ENCODE data around the gene DMWD. TPM values are rescaled to one million over a fixed set of nuclear protein-coding genes. Genes with fewer than 3 reads are reported as not detected.

The DMWD gene
- total and polyA plus RNA-seq, 2 of the 13 experiments (the other 11 are each of a cell fraction or from before 2014, with no cell fraction given), result 10.3 to 14.9 TPM

GRCh38 chr19:45767410-45767880 is 25.2 kb downstream of the DMWD start (continued):
- TF ChIP-seq NFYC (CRISPR knock-in tag; IDR thresholded peaks at IDR 0.05) (peak; percentile 16; the same call in 1 of the 2 replicates), RARG (CRISPR knock-in tag; IDR thresholded peaks at IDR 0.05; ENCODE audit: low read depth) (no peak), ZNF30 (CRISPR knock-in tag; IDR thresholded peaks at IDR 0.05) (no peak), ZFAT (CRISPR knock-in tag; conservative IDR thresholded peaks at IDR 0.05) (no peak), ZNF747 (CRISPR knock-in tag; IDR thresholded peaks at IDR 0.05; ENCODE audit: borderline replicate concordance) (peak; percentile 57; the same call in 1 of the 2 replicates), ZNF441 (CRISPR knock-in tag; IDR thresholded peaks at IDR 0.05; ENCODE audit: borderline replicate concordance) (no peak), NR0B2 (CRISPR knock-in tag; IDR thresholded peaks at IDR 0.05) (no peak), HES4 (CRISPR knock-in tag; IDR thresholded peaks at IDR 0.05; ENCODE audit: borderline replicate concordance) (no peak), ZFP36L1 (CRISPR knock-in tag; IDR thresholded peaks at IDR 0.05) (0 out of 2 replicates have a peak, but pooled peaks have one; percentile 44), KLF16 (CRISPR knock-in tag; IDR thresholded peaks at IDR 0.05) (0 out of 4 replicates have a peak, but pooled peaks of 1 of the 2 experiments have one; percentile 22), MZF1 (CRISPR knock-in tag; IDR thresholded peaks at IDR 0.05; ENCODE audit: borderline replicate concordance) (no peak), ZNF205 (CRISPR knock-in tag; IDR thresholded peaks at IDR 0.05) (no peak), RFX5 (IDR thresholded peaks at IDR 0.05; ENCODE audit: low read depth, low read length) (no peak), ZNF121 (CRISPR knock-in tag; IDR thresholded peaks at IDR 0.05) (no peak), IRX3 (CRISPR knock-in tag; IDR thresholded peaks at IDR 0.05; ENCODE audit: borderline replicate concordance, low read depth) (no peak), ZNF143 (CRISPR knock-in tag; IDR thresholded peaks at IDR 0.05) (no peak), HOXA3 (CRISPR knock-in tag; IDR thresholded peaks at IDR 0.05) (peak; percentile 39; the same call in 1 of the 2 replicates), KDM6A (CRISPR knock-in tag; IDR thresholded peaks at IDR 0.05; ENCODE audit: low read depth) (no peak), TRIM24 (CRISPR knock-in tag; IDR thresholded peaks at IDR 0.05) (no peak), GATAD2A (CRISPR knock-in tag; IDR thresholded peaks at IDR 0.05) (peak; percentile 42)
- TF ChIP-seq, protein P1, sequence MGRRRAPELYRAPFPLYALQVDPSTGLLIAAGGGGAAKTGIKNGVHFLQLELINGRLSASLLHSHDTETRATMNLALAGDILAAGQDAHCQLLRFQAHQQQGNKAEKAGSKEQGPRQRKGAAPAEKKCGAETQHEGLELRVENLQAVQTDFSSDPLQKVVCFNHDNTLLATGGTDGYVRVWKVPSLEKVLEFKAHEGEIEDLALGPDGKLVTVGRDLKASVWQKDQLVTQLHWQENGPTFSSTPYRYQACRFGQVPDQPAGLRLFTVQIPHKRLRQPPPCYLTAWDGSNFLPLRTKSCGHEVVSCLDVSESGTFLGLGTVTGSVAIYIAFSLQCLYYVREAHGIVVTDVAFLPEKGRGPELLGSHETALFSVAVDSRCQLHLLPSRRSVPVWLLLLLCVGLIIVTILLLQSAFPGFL (CRISPR knock-in tag; IDR thresholded peaks at IDR 0.05), result no peak
- TF ChIP-seq, protein P2, sequence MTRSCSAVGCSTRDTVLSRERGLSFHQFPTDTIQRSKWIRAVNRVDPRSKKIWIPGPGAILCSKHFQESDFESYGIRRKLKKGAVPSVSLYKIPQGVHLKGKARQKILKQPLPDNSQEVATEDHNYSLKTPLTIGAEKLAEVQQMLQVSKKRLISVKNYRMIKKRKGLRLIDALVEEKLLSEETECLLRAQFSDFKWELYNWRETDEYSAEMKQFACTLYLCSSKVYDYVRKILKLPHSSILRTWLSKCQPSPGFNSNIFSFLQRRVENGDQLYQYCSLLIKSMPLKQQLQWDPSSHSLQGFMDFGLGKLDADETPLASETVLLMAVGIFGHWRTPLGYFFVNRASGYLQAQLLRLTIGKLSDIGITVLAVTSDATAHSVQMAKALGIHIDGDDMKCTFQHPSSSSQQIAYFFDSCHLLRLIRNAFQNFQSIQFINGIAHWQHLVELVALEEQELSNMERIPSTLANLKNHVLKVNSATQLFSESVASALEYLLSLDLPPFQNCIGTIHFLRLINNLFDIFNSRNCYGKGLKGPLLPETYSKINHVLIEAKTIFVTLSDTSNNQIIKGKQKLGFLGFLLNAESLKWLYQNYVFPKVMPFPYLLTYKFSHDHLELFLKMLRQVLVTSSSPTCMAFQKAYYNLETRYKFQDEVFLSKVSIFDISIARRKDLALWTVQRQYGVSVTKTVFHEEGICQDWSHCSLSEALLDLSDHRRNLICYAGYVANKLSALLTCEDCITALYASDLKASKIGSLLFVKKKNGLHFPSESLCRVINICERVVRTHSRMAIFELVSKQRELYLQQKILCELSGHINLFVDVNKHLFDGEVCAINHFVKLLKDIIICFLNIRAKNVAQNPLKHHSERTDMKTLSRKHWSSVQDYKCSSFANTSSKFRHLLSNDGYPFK (CRISPR knock-in tag; IDR thresholded peaks at IDR 0.05; ENCODE audit: borderline replicate concordance), result no peak; the same call in 1 of the 2 replicates
- TF ChIP-seq, protein P3, sequence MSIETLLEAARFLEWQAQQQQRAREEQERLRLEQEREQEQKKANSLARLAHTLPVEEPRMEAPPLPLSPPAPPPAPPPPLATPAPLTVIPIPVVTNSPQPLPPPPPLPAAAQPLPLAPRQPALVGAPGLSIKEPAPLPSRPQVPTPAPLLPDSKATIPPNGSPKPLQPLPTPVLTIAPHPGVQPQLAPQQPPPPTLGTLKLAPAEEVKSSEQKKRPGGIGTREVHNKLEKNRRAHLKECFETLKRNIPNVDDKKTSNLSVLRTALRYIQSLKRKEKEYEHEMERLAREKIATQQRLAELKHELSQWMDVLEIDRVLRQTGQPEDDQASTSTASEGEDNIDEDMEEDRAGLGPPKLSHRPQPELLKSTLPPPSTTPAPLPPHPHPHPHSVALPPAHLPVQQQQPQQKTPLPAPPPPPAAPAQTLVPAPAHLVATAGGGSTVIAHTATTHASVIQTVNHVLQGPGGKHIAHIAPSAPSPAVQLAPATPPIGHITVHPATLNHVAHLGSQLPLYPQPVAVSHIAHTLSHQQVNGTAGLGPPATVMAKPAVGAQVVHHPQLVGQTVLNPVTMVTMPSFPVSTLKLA (IDR thresholded peaks at IDR 0.05), result peak; percentile 51
- TF ChIP-seq, protein P4, sequence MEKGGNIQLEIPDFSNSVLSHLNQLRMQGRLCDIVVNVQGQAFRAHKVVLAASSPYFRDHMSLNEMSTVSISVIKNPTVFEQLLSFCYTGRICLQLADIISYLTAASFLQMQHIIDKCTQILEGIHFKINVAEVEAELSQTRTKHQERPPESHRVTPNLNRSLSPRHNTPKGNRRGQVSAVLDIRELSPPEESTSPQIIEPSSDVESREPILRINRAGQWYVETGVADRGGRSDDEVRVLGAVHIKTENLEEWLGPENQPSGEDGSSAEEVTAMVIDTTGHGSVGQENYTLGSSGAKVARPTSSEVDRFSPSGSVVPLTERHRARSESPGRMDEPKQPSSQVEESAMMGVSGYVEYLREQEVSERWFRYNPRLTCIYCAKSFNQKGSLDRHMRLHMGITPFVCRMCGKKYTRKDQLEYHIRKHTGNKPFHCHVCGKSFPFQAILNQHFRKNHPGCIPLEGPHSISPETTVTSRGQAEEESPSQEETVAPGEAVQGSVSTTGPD (CRISPR knock-in tag; IDR thresholded peaks at IDR 0.05), result no peak
